Lower leg skin (tissue), 3 donors: ENCODE measurements around the gene PIP4K2C.

Source experiments
- POLR2A ChIP-seq, 2 donors: fragments of 450-650 bp; IDR thresholded peaks; one replicate each; pipeline ENCODE4 v1.6.1; 2016 to 2017; ENCODE audit warnings: antibody characterized with exemption in 2 of 2, mild to moderate bottlenecking in 1 of 2, moderate library complexity in 1 of 2
- TF ChIP-seq, protein P1 (sequence below), 3 donors: fragments of 450-650 bp; IDR thresholded peaks; one replicate each; pipeline ENCODE4 v1.5.1; 2016; ENCODE audit warnings: antibody characterized with exemption in 3 of 3, mild to moderate bottlenecking in 3 of 3, moderate library complexity in 2 of 3

DNA sequence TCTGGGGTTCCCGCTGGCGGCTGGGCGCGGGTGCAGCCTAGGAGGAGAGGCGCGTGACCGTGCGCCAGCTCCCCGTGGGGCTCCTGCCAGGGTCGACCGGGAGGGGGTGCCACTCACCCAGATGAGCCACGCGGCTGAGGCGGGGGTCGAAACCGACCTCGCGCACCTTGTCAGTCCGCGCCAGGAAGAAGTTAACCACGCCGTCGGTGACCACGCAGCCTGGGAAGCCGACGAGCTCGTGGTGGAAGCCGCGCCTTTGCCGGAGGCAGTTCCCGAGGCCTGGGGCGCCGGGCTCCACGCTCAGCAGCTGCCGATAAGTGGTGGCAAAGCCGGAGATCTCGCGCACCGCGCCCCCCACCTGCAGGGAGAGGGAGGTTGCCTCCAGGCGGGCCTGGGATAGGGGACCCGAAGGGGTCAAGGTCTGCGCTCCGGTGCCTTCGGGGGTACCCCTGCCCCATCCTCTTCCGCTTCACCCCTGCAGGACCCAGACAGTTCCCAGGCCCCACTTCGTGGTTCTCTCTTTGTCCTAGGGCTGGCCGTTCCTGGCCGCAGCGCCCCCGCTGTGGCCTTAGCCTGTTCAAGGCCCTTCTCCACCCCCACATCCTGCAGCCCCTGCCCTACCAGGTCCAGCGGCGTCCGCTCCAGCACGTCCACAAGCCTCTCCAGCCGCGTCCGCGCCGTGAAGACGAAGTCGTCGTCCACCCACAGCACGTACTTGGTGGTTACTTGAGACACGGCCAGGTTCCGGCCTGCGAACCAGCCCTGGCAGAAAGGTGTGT lies 36.7 kb downstream of the PIP4K2C start:
- TF ChIP-seq, protein P1, sequence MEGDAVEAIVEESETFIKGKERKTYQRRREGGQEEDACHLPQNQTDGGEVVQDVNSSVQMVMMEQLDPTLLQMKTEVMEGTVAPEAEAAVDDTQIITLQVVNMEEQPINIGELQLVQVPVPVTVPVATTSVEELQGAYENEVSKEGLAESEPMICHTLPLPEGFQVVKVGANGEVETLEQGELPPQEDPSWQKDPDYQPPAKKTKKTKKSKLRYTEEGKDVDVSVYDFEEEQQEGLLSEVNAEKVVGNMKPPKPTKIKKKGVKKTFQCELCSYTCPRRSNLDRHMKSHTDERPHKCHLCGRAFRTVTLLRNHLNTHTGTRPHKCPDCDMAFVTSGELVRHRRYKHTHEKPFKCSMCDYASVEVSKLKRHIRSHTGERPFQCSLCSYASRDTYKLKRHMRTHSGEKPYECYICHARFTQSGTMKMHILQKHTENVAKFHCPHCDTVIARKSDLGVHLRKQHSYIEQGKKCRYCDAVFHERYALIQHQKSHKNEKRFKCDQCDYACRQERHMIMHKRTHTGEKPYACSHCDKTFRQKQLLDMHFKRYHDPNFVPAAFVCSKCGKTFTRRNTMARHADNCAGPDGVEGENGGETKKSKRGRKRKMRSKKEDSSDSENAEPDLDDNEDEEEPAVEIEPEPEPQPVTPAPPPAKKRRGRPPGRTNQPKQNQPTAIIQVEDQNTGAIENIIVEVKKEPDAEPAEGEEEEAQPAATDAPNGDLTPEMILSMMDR (IDR thresholded peaks at IDR 0.05), result no peak
- TF ChIP-seq POLR2A (IDR thresholded peaks at IDR 0.05), result no peak
